ENCODE measurements around the gene PROB1.

The PROB1 gene

DNA sequence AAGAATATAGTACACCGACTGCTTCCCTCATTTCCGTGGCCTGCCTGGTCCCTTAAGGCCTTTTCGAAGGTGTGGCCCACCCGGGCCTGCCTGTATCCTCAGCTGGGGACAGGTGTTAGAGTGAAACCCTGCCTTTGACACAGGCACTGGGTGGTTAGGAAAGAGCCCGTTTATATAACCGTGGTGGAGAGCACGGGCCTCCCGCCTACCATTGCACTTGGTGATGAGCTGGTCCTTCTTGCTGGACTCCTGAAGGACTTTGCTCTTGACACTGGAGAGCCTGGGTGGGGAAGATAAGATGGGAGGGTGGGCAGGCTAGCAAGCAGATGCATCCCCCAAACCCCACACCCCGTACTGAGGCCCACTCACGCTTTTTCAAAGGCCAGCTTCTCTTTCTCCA lies 6.6 kb upstream of the PROB1 start:
- H3K4me1 ChIP-seq (ENCODE audit: control extremely low read depth in 1 of 4, control insufficient read depth in 4 of 4, insufficient read depth in 4 of 4, low read length in 3 of 4): peaks cover 10 to 21% (median 17%) of the 10 kb centered on the region in 4 experiments
- ChIA-PET CTCF (interaction anchor here (1.0 to 4.4 kb wide), 11 partner anchors 9 to 113 kb away, joined by 3 to 60 read pairs (median 5); partner anchors contain the start of genes MZB1 and PROB1), POLR2A (no interaction called here)
- DNase-seq: no peak
- H3K4me3 ChIP-seq (ENCODE audit: control insufficient read depth in 1 of 7, extremely low read depth in 1 of 7, insufficient read depth in 4 of 7, low read depth in 2 of 7, low read length in 6 of 7): no peak overlapping the region
- no peaks in the 10 kb centered on the region for H3K27me3 ChIP-seq (replicated peaks in 2 of 5; ENCODE audit: control insufficient read depth in 4 of 5, insufficient read depth in 5 of 5, low read length in 4 of 5)
- peaks cover 0 to 7% (median 4%) of the 10 kb centered on the region in 4 experiments for H3K36me3 ChIP-seq (ENCODE audit: control insufficient read depth in 4 of 4, insufficient read depth in 4 of 4, low read length in 3 of 4)
- no peaks in the 10 kb centered on the region for H3K9me3 ChIP-seq (ENCODE audit: control extremely low read depth in 1 of 5, control insufficient read depth in 4 of 5, insufficient read depth in 2 of 5, low read depth in 1 of 5, low read length in 4 of 5)
- 89% methylated on average over 8 of the region's 10 CpGs for WGBS (ENCODE audit: insufficient coverage)
- H3K27ac ChIP-seq (ENCODE audit: insufficient read depth in 1 of 2, low read depth in 1 of 2, low read length in 2 of 2, poor library complexity in 1 of 2, severe bottlenecking in 2 of 2): no peak overlapping the region

DNA sequence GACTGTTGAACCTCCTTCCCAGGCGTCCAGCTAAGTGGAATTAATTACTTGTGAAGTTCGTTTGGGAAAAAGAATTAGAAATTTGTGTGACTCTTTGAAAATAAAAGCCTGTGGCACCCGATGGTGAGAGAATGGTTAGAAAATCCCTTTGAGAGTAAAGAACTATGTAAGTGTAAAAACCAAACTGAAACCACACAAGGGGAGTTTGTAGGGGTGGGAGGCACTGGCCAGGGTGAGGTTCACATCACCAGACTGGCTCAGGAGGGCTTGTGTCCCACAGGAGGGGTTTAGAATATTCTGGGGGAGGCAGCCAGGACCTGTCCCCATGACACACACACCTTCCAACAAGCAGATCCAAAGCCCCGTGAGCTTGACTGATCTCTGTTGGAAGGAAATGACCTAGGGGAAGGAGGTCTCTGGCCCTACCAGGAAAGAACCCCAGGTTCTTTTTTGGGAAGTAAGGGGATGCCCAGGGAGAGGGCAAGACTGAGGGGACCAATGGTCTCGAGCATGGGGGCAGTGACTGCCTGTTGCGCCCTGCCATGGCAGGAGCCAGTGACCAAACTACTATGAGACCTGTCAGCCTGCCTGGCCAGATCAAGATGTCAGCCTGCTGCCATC lies 4.7 kb upstream of the PROB1 start:
- ChIA-PET POLR2A (no interaction called here), CTCF (interaction anchor here (0.6 to 1.8 kb wide), 3 partner anchors 14 to 114 kb away, joined by 3 to 5 read pairs (median 3); no protein-coding TSS in a partner anchor)

DNA sequence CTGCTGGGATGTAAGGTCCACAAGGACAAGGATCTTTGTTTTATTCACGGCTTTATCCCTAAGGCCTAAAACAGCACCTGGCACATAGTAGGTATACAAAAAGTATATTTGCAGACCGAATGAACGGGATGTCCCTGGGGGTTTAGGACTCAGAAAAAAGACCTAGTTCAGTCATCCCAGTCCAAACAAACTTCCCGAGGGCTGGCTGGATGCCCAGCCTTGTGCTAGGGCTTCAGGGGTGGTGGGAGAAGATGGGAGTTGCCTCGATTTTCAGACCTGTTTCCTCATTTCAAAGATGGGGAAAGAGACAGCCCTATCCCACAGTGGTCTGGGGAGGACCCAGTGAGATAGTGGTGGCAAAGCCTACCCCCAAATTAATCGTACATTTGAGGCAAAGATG lies 3.0 kb upstream of the PROB1 start:
- H3K9me3 ChIP-seq (ENCODE audit: control extremely low read depth in 1 of 5, control insufficient read depth in 4 of 5, insufficient read depth in 2 of 5, low read depth in 1 of 5, low read length in 4 of 5): no peaks in the 10 kb centered on the region
- ChIA-PET POLR2A (no interaction called here), CTCF (no interaction called here)
- WGBS (ENCODE audit: insufficient coverage): 79% methylated on average over 2 of the region's 6 CpGs
- H3K36me3 ChIP-seq (ENCODE audit: control insufficient read depth in 4 of 4, insufficient read depth in 4 of 4, low read length in 3 of 4): peaks cover 3 to 18% (median 6%) of the 10 kb centered on the region in 4 experiments
- no peak overlapping the region for H3K4me3 ChIP-seq (ENCODE audit: control insufficient read depth in 1 of 7, extremely low read depth in 1 of 7, insufficient read depth in 4 of 7, low read depth in 2 of 7, low read length in 6 of 7)
- no peaks in the 10 kb centered on the region for H3K27me3 ChIP-seq (replicated peaks in 2 of 5; ENCODE audit: control insufficient read depth in 4 of 5, insufficient read depth in 5 of 5, low read length in 4 of 5)
- peaks cover 0 to 29% (median 27%) of the 10 kb centered on the region in 4 experiments for H3K4me1 ChIP-seq (ENCODE audit: control extremely low read depth in 1 of 4, control insufficient read depth in 4 of 4, insufficient read depth in 4 of 4, low read length in 3 of 4)
- H3K27ac ChIP-seq (ENCODE audit: insufficient read depth in 1 of 2, low read depth in 1 of 2, low read length in 2 of 2, poor library complexity in 1 of 2, severe bottlenecking in 2 of 2): no peak overlapping the region
- no peak for DNase-seq

More for the DNA sequence above, 4.7 kb upstream of the PROB1 start:
- no peaks in the 10 kb centered on the region for H3K27me3 ChIP-seq (replicated peaks in 2 of 5; ENCODE audit: control insufficient read depth in 4 of 5, insufficient read depth in 5 of 5, low read length in 4 of 5)
- peaks cover 8 to 26% (median 25%) of the 10 kb centered on the region in 4 experiments for H3K4me1 ChIP-seq (ENCODE audit: control extremely low read depth in 1 of 4, control insufficient read depth in 4 of 4, insufficient read depth in 4 of 4, low read length in 3 of 4)
- H3K9me3 ChIP-seq (ENCODE audit: control extremely low read depth in 1 of 5, control insufficient read depth in 4 of 5, insufficient read depth in 2 of 5, low read depth in 1 of 5, low read length in 4 of 5): no peaks in the 10 kb centered on the region
- no peak for DNase-seq
- H3K36me3 ChIP-seq (ENCODE audit: control insufficient read depth in 4 of 4, insufficient read depth in 4 of 4, low read length in 3 of 4): peaks cover 3 to 18% (median 6%) of the 10 kb centered on the region in 4 experiments
- H3K4me3 ChIP-seq (ENCODE audit: control insufficient read depth in 1 of 7, extremely low read depth in 1 of 7, insufficient read depth in 4 of 7, low read depth in 2 of 7, low read length in 6 of 7): no peak overlapping the region
- no peak overlapping the region for H3K27ac ChIP-seq (ENCODE audit: insufficient read depth in 1 of 2, low read depth in 1 of 2, low read length in 2 of 2, poor library complexity in 1 of 2, severe bottlenecking in 2 of 2)
- WGBS (ENCODE audit: insufficient coverage): 93% methylated on average over 3 of the region's 6 CpGs

DNA sequence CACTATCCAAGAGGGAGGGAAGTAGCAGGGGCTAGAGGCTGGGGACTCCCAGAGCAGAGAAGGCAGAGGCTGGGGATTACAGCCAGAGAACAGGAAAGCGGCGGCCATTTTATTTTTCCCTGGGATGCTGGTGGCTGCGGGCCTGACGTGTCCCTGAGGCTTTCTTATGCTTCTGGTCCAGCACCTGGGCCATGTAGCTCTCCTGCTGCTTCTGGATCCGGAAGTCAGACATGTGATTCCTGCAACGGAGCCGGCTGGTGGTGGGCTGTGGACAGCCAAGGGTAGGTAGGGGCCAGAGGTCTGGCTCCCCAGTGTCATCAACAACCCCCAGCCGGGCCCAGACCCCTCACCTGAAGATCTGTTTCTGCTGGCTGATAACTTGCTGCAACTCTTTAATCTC lies 1.8 kb upstream of the PROB1 start:
- DNase-seq: no peak
- ChIA-PET POLR2A (no interaction called here), CTCF (interaction anchor here (1.3 to 1.8 kb wide), 5 partner anchors 10 to 106 kb away, joined by 3 to 6 read pairs (median 3); no protein-coding TSS in a partner anchor)
- H3K4me3 ChIP-seq (ENCODE audit: control insufficient read depth in 1 of 7, extremely low read depth in 1 of 7, insufficient read depth in 4 of 7, low read depth in 2 of 7, low read length in 6 of 7): no peak overlapping the region
- no peak overlapping the region for H3K27ac ChIP-seq (ENCODE audit: insufficient read depth in 1 of 2, low read depth in 1 of 2, low read length in 2 of 2, poor library complexity in 1 of 2, severe bottlenecking in 2 of 2)
- 96% methylated on average over 7 of the region's 8 CpGs for WGBS (ENCODE audit: insufficient coverage)
- H3K9me3 ChIP-seq (ENCODE audit: control extremely low read depth in 1 of 5, control insufficient read depth in 4 of 5, insufficient read depth in 2 of 5, low read depth in 1 of 5, low read length in 4 of 5): no peaks in the 10 kb centered on the region
- H3K4me1 ChIP-seq (ENCODE audit: control extremely low read depth in 1 of 4, control insufficient read depth in 4 of 4, insufficient read depth in 4 of 4, low read length in 3 of 4): peaks cover 0 to 35% (median 30%) of the 10 kb centered on the region in 4 experiments
- H3K36me3 ChIP-seq (ENCODE audit: control insufficient read depth in 4 of 4, insufficient read depth in 4 of 4, low read length in 3 of 4): peaks cover 3 to 18% (median 6%) of the 10 kb centered on the region in 4 experiments
- H3K27me3 ChIP-seq (replicated peaks in 2 of 5; ENCODE audit: control insufficient read depth in 4 of 5, insufficient read depth in 5 of 5, low read length in 4 of 5): no peaks in the 10 kb centered on the region

DNA sequence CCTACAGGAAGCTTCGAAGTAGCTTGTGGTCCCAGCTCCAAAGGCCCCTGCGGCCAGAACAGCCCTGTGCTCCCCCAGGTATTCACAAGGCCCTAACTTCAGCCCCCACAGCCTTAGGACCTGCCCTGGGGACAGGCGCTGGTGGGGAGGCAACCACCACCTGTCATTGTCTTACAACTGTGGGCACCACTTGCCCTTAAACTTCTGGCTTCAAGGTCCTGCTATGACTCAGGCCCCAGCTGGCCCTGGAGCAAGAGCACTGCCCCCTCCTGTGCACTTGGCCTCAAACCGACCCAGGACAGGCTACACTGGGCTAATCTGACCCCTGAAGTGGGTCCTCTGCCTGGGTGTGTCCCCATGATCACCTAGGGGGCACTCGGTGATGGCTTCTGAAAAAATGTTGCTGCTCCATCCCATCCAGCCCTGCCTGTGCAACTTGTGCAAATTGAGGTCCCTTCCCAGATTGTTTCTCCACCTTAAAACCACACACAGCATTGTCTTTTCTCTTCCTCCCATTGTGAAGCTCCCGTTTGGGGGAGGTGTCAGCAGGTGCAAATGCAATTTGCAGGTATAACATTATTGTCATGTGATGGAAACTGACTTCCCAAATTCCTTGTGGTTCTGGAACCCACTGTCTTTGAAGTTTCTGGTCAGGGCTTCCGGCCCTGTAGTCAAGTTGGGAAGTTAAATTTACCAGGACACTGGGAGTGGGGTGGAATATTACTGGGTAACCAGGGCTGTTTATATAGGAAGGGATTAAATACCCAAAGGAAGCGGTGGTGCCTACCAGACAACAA lies 1.1 kb upstream of the PROB1 start:
- Histone ChIP-seq H3K9me3 (ENCODE audit: control extremely low read depth in 1 of 5, control insufficient read depth in 4 of 5, insufficient read depth in 2 of 5, low read depth in 1 of 5, low read length in 4 of 5) (no peaks in the 10 kb centered on the region), H3K36me3 (ENCODE audit: control insufficient read depth in 4 of 4, insufficient read depth in 4 of 4, low read length in 3 of 4) (peaks cover 3 to 15% (median 6%) of the 10 kb centered on the region in 4 experiments), H3K27ac (ENCODE audit: insufficient read depth in 1 of 2, low read depth in 1 of 2, low read length in 2 of 2, poor library complexity in 1 of 2, severe bottlenecking in 2 of 2) (no peak overlapping the region), H3K27me3 (replicated peaks in 2 of 5; ENCODE audit: control insufficient read depth in 4 of 5, insufficient read depth in 5 of 5, low read length in 4 of 5) (no peaks in the 10 kb centered on the region), H3K4me1 (ENCODE audit: control extremely low read depth in 1 of 4, control insufficient read depth in 4 of 4, insufficient read depth in 4 of 4, low read length in 3 of 4) (peaks cover 0 to 42% (median 36%) of the 10 kb centered on the region in 4 experiments), H3K4me3 (ENCODE audit: control insufficient read depth in 1 of 7, extremely low read depth in 1 of 7, insufficient read depth in 4 of 7, low read depth in 2 of 7, low read length in 6 of 7) (no peak overlapping the region)
- 100% methylated on average over 6 of the region's 8 CpGs for WGBS (ENCODE audit: insufficient coverage)
- ChIA-PET CTCF (interaction anchor here (0.8 to 1.8 kb wide), 10 partner anchors 9 to 117 kb away, joined by 3 to 6 read pairs (median 4); no protein-coding TSS in a partner anchor), POLR2A (no interaction called here)
- DNase-seq: no peak

DNA sequence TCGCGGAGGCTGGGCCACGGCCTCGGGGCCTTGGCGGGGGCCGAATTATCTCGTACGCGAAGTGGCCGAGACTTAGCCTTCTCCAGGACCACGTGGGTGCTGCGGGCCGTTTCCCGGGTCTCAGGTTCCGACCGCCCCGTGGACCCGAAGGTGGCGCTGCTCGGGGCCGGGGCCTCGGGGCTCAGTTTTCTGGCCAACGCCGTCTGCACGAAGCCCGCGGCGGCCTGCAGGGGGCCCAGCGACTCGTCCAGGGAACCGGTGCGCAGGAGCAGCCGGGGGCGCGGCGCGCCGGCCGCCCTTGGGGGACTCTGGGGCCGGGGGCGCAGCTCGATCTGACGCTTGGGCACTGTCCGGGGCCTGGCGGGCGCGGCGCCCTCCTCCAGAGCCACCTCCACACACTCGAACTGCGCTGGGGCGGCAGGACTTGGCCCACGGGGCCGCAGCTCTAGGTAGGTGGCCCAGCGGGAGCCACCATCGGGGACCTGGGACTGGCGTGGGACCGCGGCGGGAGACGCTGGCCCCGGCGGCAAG lies 716 bp downstream of the PROB1 start:
- Histone ChIP-seq H3K4me3 (ENCODE audit: control insufficient read depth in 1 of 7, extremely low read depth in 1 of 7, insufficient read depth in 4 of 7, low read depth in 2 of 7, low read length in 6 of 7) (peak overlapping the region; percentile 47 to 81 (median 72)), H3K27me3 (replicated peaks in 2 of 5; ENCODE audit: control insufficient read depth in 4 of 5, insufficient read depth in 5 of 5, low read length in 4 of 5) (no peaks in the 10 kb centered on the region), H3K27ac (ENCODE audit: insufficient read depth in 1 of 2, low read depth in 1 of 2, low read length in 2 of 2, poor library complexity in 1 of 2, severe bottlenecking in 2 of 2) (peak overlapping the region in 1 of 2 experiments; percentile 49), H3K36me3 (ENCODE audit: control insufficient read depth in 4 of 4, insufficient read depth in 4 of 4, low read length in 3 of 4) (peaks cover 0 to 15% (median 6%) of the 10 kb centered on the region in 4 experiments), H3K9me3 (ENCODE audit: control extremely low read depth in 1 of 5, control insufficient read depth in 4 of 5, insufficient read depth in 2 of 5, low read depth in 1 of 5, low read length in 4 of 5) (no peaks in the 10 kb centered on the region), H3K4me1 (ENCODE audit: control extremely low read depth in 1 of 4, control insufficient read depth in 4 of 4, insufficient read depth in 4 of 4, low read length in 3 of 4) (peaks cover 0 to 60% (median 55%) of the 10 kb centered on the region in 4 experiments)
- ChIA-PET POLR2A (interaction anchor here (0.5 kb wide), 1 partner anchor 86 kb away, joined by 5 read pairs; no protein-coding TSS in a partner anchor), CTCF (interaction anchor here (0.6 to 6.0 kb wide), 3 partner anchors 8 to 936 kb away, joined by 3 to 60 read pairs (median 4); partner anchors contain the start of gene SPATA24)
- peak; percentile 66 to 77 (median 72) for DNase-seq
- 3% methylated on average over 44 of the region's 62 CpGs for WGBS (ENCODE audit: insufficient coverage)

Measured in common myeloid progenitor, CD34-positive (primary cell).